IMR-90 (cell line): ENCODE results near the gene DMAP1. TPM values are rescaled to one million over a fixed set of nuclear protein-coding genes. Genes with fewer than 3 reads are reported as not detected.

Source experiments
- ATAC-seq: fragments of 200-7000 bp; cut with Tn5 transposase; 2 replicates; pipeline ENCODE4 v1.9.1; 2020; ENCODE audit warnings: low read depth, mild to moderate bottlenecking, moderate library complexity
- BruUV-seq: library from RNA; stranded (reverse); fragments of 400-500 nt; replicated peaks from 2 replicates; lab custom pipeline; 2021; lab: Mats Ljungman, UMichigan
- CTCF ChIA-PET: fragments of 300-600 bp; formaldehyde crosslinking; extraction: SDS; loops from one replicate; lab custom pipeline; 2021; ENCODE audit warnings: antibody characterized with exemption; lab: Yijun Ruan, JAX
- POLR2A ChIA-PET: fragments of 300-600 bp; sonication (Branson Sonifier 250); formaldehyde crosslinking; loops from one replicate; lab custom pipeline; 2022; ENCODE audit warnings: antibody characterized with exemption; ENCODE audit not compliant: unreplicated experiment; lab: Charles Lee
- DNase-seq: peaks from one replicate; pipeline ENCODE4 v3.0.0; 2013
- H2AFZ ChIP-seq: replicated peaks from 2 replicates; pipeline ENCODE3; 2013; ENCODE audit warnings: low read length, mild to moderate bottlenecking; ENCODE audit not compliant: poor library complexity
- H2AK5ac ChIP-seq: 2 replicates; pipeline ENCODE4 v1.6.1; 2013; ENCODE audit warnings: low read depth, low read length, inconsistent platforms
- H2AK9ac ChIP-seq: replicated peaks from 2 replicates; pipeline ENCODE3; 2013; ENCODE audit warnings: mild to moderate bottlenecking, low read depth, low read length, moderate library complexity; ENCODE audit not compliant: poor library complexity
- H2BK120ac ChIP-seq: 2 replicates; pipeline ENCODE4 v1.6.1; 2013; ENCODE audit warnings: low read depth, low read length, inconsistent platforms
- H2BK15ac ChIP-seq: 3 replicates; pipeline ENCODE4 v1.6.1; 2013; ENCODE audit warnings: low read depth, low read length, inconsistent platforms
- H2BK20ac ChIP-seq: 2 replicates; pipeline ENCODE4 v1.6.1; 2013; ENCODE audit warnings: low read depth, mild to moderate bottlenecking, inconsistent platforms, low read length, moderate library complexity
- H2BK5ac ChIP-seq: 2 replicates; pipeline ENCODE4 v1.6.1; 2013; ENCODE audit warnings: mild to moderate bottlenecking, low read depth, low read length, inconsistent platforms; ENCODE audit not compliant: poor library complexity, severe bottlenecking
- H3K14ac ChIP-seq: replicated peaks from 2 replicates; pipeline ENCODE4 v1.6.1; 2013; ENCODE audit warnings: low read depth, low read length, inconsistent platforms
- H3K18ac ChIP-seq: 2 replicates; pipeline ENCODE4 v1.6.1; 2013; ENCODE audit warnings: low read depth, low read length, control low read depth
- H3K23ac ChIP-seq: 2 replicates; pipeline ENCODE4 v1.6.1; 2013; ENCODE audit warnings: low read depth, low read length, inconsistent platforms
- H3K27ac ChIP-seq: 2 replicates; pipeline ENCODE4 v1.5.1; 2013; ENCODE audit warnings: mild to moderate bottlenecking, control low read depth, low read length; ENCODE audit not compliant: insufficient read depth
- H3K27me3 ChIP-seq: 2 replicates; pipeline ENCODE4 v1.6.1; 2013; ENCODE audit warnings: low read length; ENCODE audit not compliant: control insufficient read depth, insufficient read depth
- H3K36me3 ChIP-seq: 2 replicates; pipeline ENCODE4 v1.6.1; 2013; ENCODE audit warnings: low read length, mixed read lengths; ENCODE audit not compliant: control insufficient read depth, insufficient read depth
- H3K4ac ChIP-seq: 2 replicates; pipeline ENCODE4 v1.6.1; 2013; ENCODE audit warnings: low read depth, low read length, inconsistent platforms
- H3K4me1 ChIP-seq: 2 replicates; pipeline ENCODE4 v1.6.1; 2013; ENCODE audit warnings: low read length, mixed read lengths; ENCODE audit not compliant: control insufficient read depth, insufficient read depth
- H3K4me2 ChIP-seq: 2 replicates; pipeline ENCODE4 v1.6.1; 2013; ENCODE audit warnings: low read depth, mild to moderate bottlenecking, control low read depth, low read length, moderate library complexity
- H3K4me3 ChIP-seq: 2 replicates; pipeline ENCODE4 v1.5.1; 2013; ENCODE audit warnings: low read depth, mild to moderate bottlenecking, control low read depth, low read length, moderate library complexity; ENCODE audit not compliant: insufficient read depth
- H3K56ac ChIP-seq: 2 replicates; pipeline ENCODE4 v1.6.1; 2013; ENCODE audit warnings: low read length, inconsistent platforms; ENCODE audit not compliant: insufficient read depth; ENCODE audit errors: extremely low read depth
- H3K79me1 ChIP-seq, 2 experiments: 2 replicates each; pipeline ENCODE4 v1.6.1; 2013; ENCODE audit warnings: low read length in 2 of 2, inconsistent platforms in 1 of 2, low read depth in 1 of 2
- H3K9ac ChIP-seq: 2 replicates; pipeline ENCODE4 v1.6.1; 2013; ENCODE audit warnings: low read depth, low read length, control low read depth
- H3K9me1 ChIP-seq: 2 replicates; pipeline ENCODE4 v1.6.1; 2013; ENCODE audit warnings: low read length, inconsistent platforms; ENCODE audit not compliant: insufficient read depth
- H3K9me3 ChIP-seq: 2 replicates; pipeline ENCODE4 v1.6.1; 2013; ENCODE audit warnings: low read length; ENCODE audit not compliant: control insufficient read depth, insufficient read depth
- H4K20me1 ChIP-seq: 2 replicates; pipeline ENCODE4 v1.6.1; 2013; ENCODE audit warnings: low read length, inconsistent platforms; ENCODE audit not compliant: insufficient read depth
- H4K5ac ChIP-seq: 2 replicates; pipeline ENCODE4 v1.6.1; 2013; ENCODE audit warnings: mild to moderate bottlenecking, low read depth, low read length, control low read depth
- H4K8ac ChIP-seq, 2 experiments: 2 replicates each; pipeline ENCODE4 v1.6.1; 2013; ENCODE audit warnings: low read depth in 2 of 2, low read length in 2 of 2, control low read depth in 1 of 2, inconsistent platforms in 1 of 2
- H4K91ac ChIP-seq: 2 replicates; pipeline ENCODE4 v1.6.1; 2013; ENCODE audit warnings: low read depth, low read length, inconsistent platforms; ENCODE audit not compliant: insufficient read depth
- CEBPB ChIP-seq: IDR thresholded peaks from 2 replicates; pipeline ENCODE4 v1.6.1; 2012; ENCODE audit warnings: low read depth, low read length, improper control_type of control experiment
- FOS ChIP-seq: fragments of 150-350 bp; IDR thresholded peaks from 2 replicates; pipeline ENCODE4 v1.6.1; 2016; ENCODE audit warnings: low read depth, low read length
- MXI1 ChIP-seq: IDR thresholded peaks from 2 replicates; pipeline ENCODE4 v1.6.1; 2012; ENCODE audit warnings: low read depth, mild to moderate bottlenecking, low read length, moderate library complexity, borderline replicate concordance
- RCOR1 ChIP-seq: IDR thresholded peaks from 2 replicates; pipeline ENCODE4 v1.6.1; 2012; ENCODE audit warnings: mild to moderate bottlenecking, low read length, improper control_type of control experiment; ENCODE audit not compliant: insufficient replicate concordance
- WGBS, 2 experiments: methylation state at CpG; one replicate each; pipeline versions ENCODE4 v1.1.5 to v1.1.7; 2013; ENCODE audit warnings: missing lambda C conversion rate in 2 of 2; ENCODE audit not compliant: insufficient read length in 1 of 2; ENCODE audit errors: extremely low coverage in 2 of 2; 5-methylcytosine and 5-hydroxymethylcytosine counted together
- dilution Hi-C: fragments of 300-500 bp; cut with HindIII; formaldehyde crosslinking; loops from one replicate; pipeline ENCODE4 v1.14.3; 2018; ENCODE audit warnings: low sequenced_read_pairs; ENCODE audit not compliant: unreplicated experiment
- in situ Hi-C: fragments of 300-500 bp; cut with MboI; formaldehyde crosslinking; loops from 3 replicates; pipeline ENCODE4 v1.14.3; 2019; ENCODE audit warnings: low sequenced_read_pairs, inconsistent platforms, mixed read lengths
- intact Hi-C: fragments of 100-400 bp; cut with micrococcal nuclease; formaldehyde crosslinking; loops from 2 replicates; pipeline ENCODE4 v1.10.0; 2022
- polyA plus RNA-seq, 3 experiments: library from polyadenylated mRNA; depleted of rRNA; stranded (reverse); fragments of >200 nt; gene quantifications; 2 replicates each; pipeline ENCODE4 v1.2.3, GENCODE V29; 2012; ENCODE audit warnings: low replicate concordance in 1 of 3
- total RNA-seq: library from RNA; depleted of rRNA; stranded (reverse); fragments of >200 nt; gene quantifications from 2 replicates; pipeline ENCODE4 v1.2.3, GENCODE V29; 2012
- TF ChIP-seq, protein P1 (sequence below): conservative IDR thresholded peaks from 2 replicates; pipeline ENCODE4 v1.5.1; 2012; ENCODE audit warnings: mild to moderate bottlenecking, low read depth, low read length, improper control_type of control experiment
- TF ChIP-seq, protein P2 (sequence below): fragments of 150-350 bp; IDR thresholded peaks from 2 replicates; pipeline ENCODE4 v1.6.1; 2016; ENCODE audit warnings: low read depth, mild to moderate bottlenecking, low read length, moderate library complexity, borderline replicate concordance

DMAP1 gene
- total and polyA plus RNA-seq, 2 of the 4 experiments (the other 2 are of a cell fraction), result 22.2 to 34.3 TPM

DNA sequence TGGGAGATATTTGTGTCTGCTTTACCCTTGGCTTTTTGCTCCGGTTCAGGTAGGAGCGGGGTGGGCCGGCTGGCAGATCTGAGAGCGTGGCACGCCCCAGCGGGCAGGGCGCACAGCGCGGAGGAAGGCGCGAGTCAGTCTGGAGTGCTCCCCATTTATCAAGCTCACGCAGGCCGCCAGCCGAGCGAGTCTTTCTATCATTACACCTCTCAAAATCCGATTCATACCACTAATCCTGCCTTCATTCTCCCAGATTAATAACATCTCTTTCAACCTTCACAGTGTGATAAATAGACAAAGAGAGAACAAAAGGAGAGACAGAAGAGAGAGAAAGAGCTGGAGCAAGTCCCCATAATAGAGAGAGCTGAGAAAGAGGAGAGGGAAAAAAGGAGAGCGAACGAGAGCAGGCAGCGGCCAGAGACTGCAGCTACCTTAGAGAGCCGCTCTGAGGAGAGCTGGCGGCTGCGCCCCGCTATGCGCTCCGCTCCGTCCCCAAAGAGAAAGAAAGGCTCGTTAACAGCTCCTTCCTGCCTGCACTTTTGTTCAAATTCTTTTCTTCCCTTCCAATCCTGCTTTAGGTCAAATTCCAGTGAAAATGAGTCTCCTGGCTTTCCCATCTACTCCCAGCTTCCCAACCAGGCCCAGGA is 48.0 kb downstream of the DMAP1 start:
- no peak overlapping the region for H3K4me3 ChIP-seq
- ChIA-PET CTCF (no interaction called here), POLR2A (no interaction called here)
- intact Hi-C loops, result no loop called here
- H2AK5ac ChIP-seq, result no peak overlapping the region
- TF ChIP-seq, protein P1, sequence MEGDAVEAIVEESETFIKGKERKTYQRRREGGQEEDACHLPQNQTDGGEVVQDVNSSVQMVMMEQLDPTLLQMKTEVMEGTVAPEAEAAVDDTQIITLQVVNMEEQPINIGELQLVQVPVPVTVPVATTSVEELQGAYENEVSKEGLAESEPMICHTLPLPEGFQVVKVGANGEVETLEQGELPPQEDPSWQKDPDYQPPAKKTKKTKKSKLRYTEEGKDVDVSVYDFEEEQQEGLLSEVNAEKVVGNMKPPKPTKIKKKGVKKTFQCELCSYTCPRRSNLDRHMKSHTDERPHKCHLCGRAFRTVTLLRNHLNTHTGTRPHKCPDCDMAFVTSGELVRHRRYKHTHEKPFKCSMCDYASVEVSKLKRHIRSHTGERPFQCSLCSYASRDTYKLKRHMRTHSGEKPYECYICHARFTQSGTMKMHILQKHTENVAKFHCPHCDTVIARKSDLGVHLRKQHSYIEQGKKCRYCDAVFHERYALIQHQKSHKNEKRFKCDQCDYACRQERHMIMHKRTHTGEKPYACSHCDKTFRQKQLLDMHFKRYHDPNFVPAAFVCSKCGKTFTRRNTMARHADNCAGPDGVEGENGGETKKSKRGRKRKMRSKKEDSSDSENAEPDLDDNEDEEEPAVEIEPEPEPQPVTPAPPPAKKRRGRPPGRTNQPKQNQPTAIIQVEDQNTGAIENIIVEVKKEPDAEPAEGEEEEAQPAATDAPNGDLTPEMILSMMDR, result no peak
- no peak for TF ChIP-seq FOS
- no peak for TF ChIP-seq CEBPB
- no peak for TF ChIP-seq RCOR1
- TF ChIP-seq, protein P2, sequence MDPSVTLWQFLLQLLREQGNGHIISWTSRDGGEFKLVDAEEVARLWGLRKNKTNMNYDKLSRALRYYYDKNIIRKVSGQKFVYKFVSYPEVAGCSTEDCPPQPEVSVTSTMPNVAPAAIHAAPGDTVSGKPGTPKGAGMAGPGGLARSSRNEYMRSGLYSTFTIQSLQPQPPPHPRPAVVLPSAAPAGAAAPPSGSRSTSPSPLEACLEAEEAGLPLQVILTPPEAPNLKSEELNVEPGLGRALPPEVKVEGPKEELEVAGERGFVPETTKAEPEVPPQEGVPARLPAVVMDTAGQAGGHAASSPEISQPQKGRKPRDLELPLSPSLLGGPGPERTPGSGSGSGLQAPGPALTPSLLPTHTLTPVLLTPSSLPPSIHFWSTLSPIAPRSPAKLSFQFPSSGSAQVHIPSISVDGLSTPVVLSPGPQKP, result no peak
- no peak for TF ChIP-seq MXI1
- no peak overlapping the region for H3K14ac ChIP-seq
- no peak overlapping the region for H3K9ac ChIP-seq
- H3K9me3 ChIP-seq, result no peaks in the 10 kb centered on the region
- H3K56ac ChIP-seq, result no peak overlapping the region
- no peak overlapping the region for H3K23ac ChIP-seq
- H2AK9ac ChIP-seq, result no peak overlapping the region
- H4K5ac ChIP-seq, result no peak overlapping the region
- H4K8ac ChIP-seq, result no peak overlapping the region
- BruUV-seq, result no TSS peak
- H3K4me2 ChIP-seq, result no peak overlapping the region
- no peak overlapping the region for H2BK20ac ChIP-seq
- WGBS, 2 experiments, result 96 to 100% methylated on average over 1 to 5 of the region's 27 CpGs
- no peaks in the 10 kb centered on the region for H3K27me3 ChIP-seq
- no peak overlapping the region for H3K18ac ChIP-seq
- no peak overlapping the region for H2BK15ac ChIP-seq
- H3K4me1 ChIP-seq, result no peaks in the 10 kb centered on the region
- in situ Hi-C loops, result no loop called here
- no peak overlapping the region for H2BK5ac ChIP-seq
- H4K91ac ChIP-seq, result no peak overlapping the region
- ATAC-seq (no peak), DNase-seq (no peak)
- no peak overlapping the region for H3K4ac ChIP-seq
- peaks cover 4% of the 10 kb centered on the region; the same call in 1 of the 2 replicates for H3K9me1 ChIP-seq
- no peak overlapping the region for H2AFZ ChIP-seq
- no peak overlapping the region for H2BK120ac ChIP-seq
- no peak overlapping the region for H3K27ac ChIP-seq
- no peaks in the 10 kb centered on the region; the same call in 1 of the 2 replicates for H4K20me1 ChIP-seq
- 0 out of 4 replicates have a peak, but pooled peaks cover 0 to 3% of the 10 kb centered on the region in 2 experiments for H3K79me1 ChIP-seq
- H3K36me3 ChIP-seq, result peaks cover 5% of the 10 kb centered on the region
- dilution Hi-C loops, result no loop called here
